ENCODE results near the gene LMBRD2. TPM values are rescaled to one million over a fixed set of nuclear protein-coding genes. Genes with fewer than 3 reads are reported as not detected.

LMBRD2 gene
- polyA plus RNA-seq, 3 donors: 2.1 to 6.4 (median 2.3) TPM

DNA sequence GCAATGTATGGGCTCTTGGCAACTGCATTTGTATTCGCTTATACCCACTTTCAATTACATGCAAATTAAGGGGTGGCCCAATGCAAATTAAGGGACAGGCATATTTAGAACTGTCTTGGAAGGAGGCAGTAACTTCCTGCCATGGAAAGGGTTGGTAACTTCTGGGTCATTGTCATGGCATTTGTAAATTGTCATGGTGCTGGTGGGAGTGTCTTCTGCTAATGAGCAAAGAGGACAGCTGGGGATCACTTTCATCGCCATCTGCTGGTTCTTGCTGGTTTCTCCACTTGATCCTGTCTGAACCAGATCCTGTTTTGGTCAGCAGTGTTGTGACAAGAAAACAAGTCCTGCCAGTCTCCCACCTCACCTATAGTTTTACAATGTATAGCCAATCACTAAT is 61.7 kb downstream of the LMBRD2 start:
- Mint-ChIP-seq H3K27ac (peak overlapping the region in 1 of 7 donors; percentile 9), H3K4me3 (no peak overlapping the region), H3K27me3 (ENCODE audit: low read depth in 3 of 3) (peaks cover 0 to 4% (median 0%) of the 10 kb centered on the region in 3 donors), H3K4me1 (no peaks in the 10 kb centered on the region), H3K36me3 (no peaks in the 10 kb centered on the region), H3K9me3 (peaks cover 4 to 16% (median 9%) of the 10 kb centered on the region in 7 donors)
- Histone ChIP-seq H2AFZ (ENCODE audit: insufficient read depth, low read depth, low read length, poor library complexity, severe bottlenecking) (no peak overlapping the region), H3K9ac (ENCODE audit: insufficient read depth, low read length, poor library complexity, severe bottlenecking) (no peak overlapping the region), H3K4me1 (ENCODE audit: control insufficient read depth in 1 of 2, insufficient read depth in 2 of 2, low read length in 2 of 2) (no peaks in the 10 kb centered on the region), H3K27ac (ENCODE audit: low read depth in 1 of 2, low read length in 2 of 2) (no peak overlapping the region), H3K9me3 (replicated peaks in 1 of 2; ENCODE audit: control insufficient read depth in 1 of 2, insufficient read depth in 1 of 2, low read length in 2 of 2) (peaks cover 0 to 6% of the 10 kb centered on the region in 2 donors), H3K79me2 (ENCODE audit: insufficient read depth, low read length) (no peaks in the 10 kb centered on the region), H3K27me3 (ENCODE audit: control insufficient read depth in 2 of 2, insufficient read depth in 2 of 2, low read length in 2 of 2) (no peaks in the 10 kb centered on the region), H3K4me3 (replicated peaks in 1 of 3; ENCODE audit: low read depth in 2 of 3, low read length in 3 of 3) (no peak overlapping the region), H3K4me2 (replicated peaks; ENCODE audit: extremely low read depth, low read length, poor library complexity, severe bottlenecking) (no peak overlapping the region), H4K20me1 (ENCODE audit: insufficient read depth, low read length) (no peaks in the 10 kb centered on the region), H3K36me3 (replicated peaks in 1 of 2; ENCODE audit: control insufficient read depth in 1 of 2, insufficient read depth in 2 of 2, low read length in 2 of 2) (no peaks in the 10 kb centered on the region)
- TF ChIP-seq, protein P1, sequence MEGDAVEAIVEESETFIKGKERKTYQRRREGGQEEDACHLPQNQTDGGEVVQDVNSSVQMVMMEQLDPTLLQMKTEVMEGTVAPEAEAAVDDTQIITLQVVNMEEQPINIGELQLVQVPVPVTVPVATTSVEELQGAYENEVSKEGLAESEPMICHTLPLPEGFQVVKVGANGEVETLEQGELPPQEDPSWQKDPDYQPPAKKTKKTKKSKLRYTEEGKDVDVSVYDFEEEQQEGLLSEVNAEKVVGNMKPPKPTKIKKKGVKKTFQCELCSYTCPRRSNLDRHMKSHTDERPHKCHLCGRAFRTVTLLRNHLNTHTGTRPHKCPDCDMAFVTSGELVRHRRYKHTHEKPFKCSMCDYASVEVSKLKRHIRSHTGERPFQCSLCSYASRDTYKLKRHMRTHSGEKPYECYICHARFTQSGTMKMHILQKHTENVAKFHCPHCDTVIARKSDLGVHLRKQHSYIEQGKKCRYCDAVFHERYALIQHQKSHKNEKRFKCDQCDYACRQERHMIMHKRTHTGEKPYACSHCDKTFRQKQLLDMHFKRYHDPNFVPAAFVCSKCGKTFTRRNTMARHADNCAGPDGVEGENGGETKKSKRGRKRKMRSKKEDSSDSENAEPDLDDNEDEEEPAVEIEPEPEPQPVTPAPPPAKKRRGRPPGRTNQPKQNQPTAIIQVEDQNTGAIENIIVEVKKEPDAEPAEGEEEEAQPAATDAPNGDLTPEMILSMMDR (IDR thresholded peaks at IDR 0.05): peak; percentile 23
- intact Hi-C loops (cut with micrococcal nuclease): no loop called here
- DNase-seq: no peak
- WGBS (ENCODE audit: insufficient coverage): 60% methylated on average over 1 of the region's 2 CpGs

DNA sequence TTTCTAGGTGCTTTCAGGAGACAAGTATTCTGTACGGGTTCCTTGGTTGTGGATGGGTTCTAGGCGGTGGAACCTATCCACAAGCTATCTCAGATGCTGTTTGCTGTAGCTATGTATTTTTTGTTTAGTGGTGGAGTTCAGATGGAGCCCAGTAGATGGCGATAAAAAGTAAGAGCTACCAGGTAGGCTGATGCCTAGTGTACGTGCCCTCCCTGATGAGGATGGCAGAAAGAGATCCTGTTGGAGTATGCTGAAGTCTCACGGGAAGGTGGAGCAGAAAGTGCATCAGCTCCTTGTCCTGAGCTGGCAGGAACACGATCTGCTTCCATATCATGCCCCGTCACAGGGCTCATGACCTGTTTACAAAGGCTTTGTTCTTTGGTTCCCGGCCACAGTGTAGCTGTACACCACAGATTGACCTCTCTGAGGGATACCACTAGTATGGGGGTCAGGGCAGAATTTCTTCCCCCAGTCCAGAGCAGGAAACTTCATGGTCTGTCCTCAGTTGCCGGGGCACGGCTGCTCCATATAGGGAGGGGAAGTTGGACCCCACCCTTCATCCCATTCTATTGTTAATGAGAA is 72.4 kb downstream of the LMBRD2 start:
- Histone ChIP-seq H4K20me1 (ENCODE audit: insufficient read depth, low read length) (no peaks in the 10 kb centered on the region), H3K36me3 (replicated peaks in 1 of 2; ENCODE audit: control insufficient read depth in 1 of 2, insufficient read depth in 2 of 2, low read length in 2 of 2) (no peaks in the 10 kb centered on the region), H3K79me2 (ENCODE audit: insufficient read depth, low read length) (no peaks in the 10 kb centered on the region), H2AFZ (ENCODE audit: insufficient read depth, low read depth, low read length, poor library complexity, severe bottlenecking) (peak overlapping the region; percentile 13), H3K4me3 (replicated peaks in 1 of 3; ENCODE audit: low read depth in 2 of 3, low read length in 3 of 3) (no peak overlapping the region), H3K9ac (ENCODE audit: insufficient read depth, low read length, poor library complexity, severe bottlenecking) (no peak overlapping the region), H3K4me2 (replicated peaks; ENCODE audit: extremely low read depth, low read length, poor library complexity, severe bottlenecking) (no peak overlapping the region), H3K27me3 (ENCODE audit: control insufficient read depth in 2 of 2, insufficient read depth in 2 of 2, low read length in 2 of 2) (no peaks in the 10 kb centered on the region), H3K27ac (ENCODE audit: low read depth in 1 of 2, low read length in 2 of 2) (no peak overlapping the region), H3K9me3 (replicated peaks in 1 of 2; ENCODE audit: control insufficient read depth in 1 of 2, insufficient read depth in 1 of 2, low read length in 2 of 2) (no peaks in the 10 kb centered on the region), H3K4me1 (ENCODE audit: control insufficient read depth in 1 of 2, insufficient read depth in 2 of 2, low read length in 2 of 2) (no peaks in the 10 kb centered on the region)
- Mint-ChIP-seq H3K36me3 (no peaks in the 10 kb centered on the region), H3K27me3 (ENCODE audit: low read depth in 3 of 3) (peaks cover 0 to 2% (median 2%) of the 10 kb centered on the region in 3 donors), H3K4me3 (no peak overlapping the region), H3K4me1 (peaks cover 2% of the 10 kb centered on the region), H3K9me3 (peaks cover 0 to 7% (median 2%) of the 10 kb centered on the region in 7 donors), H3K27ac (no peak overlapping the region)
- 31% methylated on average over 7 of the region's 10 CpGs for WGBS (ENCODE audit: insufficient coverage)
- intact Hi-C loops (cut with micrococcal nuclease): no loop called here
- DNase-seq: no peak
- TF ChIP-seq, protein P1 (IDR thresholded peaks at IDR 0.05): peak; percentile 69
